SJSA1 (cell line): ENCODE measurements around the gene PRIMA1. TPM values are rescaled to one million over a fixed set of nuclear protein-coding genes. Genes with fewer than 3 reads are reported as not detected.

Experiments
- DNase-seq, 2 experiments: peaks; one replicate each; pipeline ENCODE4 v3.0.0-alpha.2; 2015 to 2020; ENCODE audit warnings: low spot score in 2 of 2, low read depth in 1 of 2
- H3K27ac ChIP-seq: fragments of 250-450 bp; sonication (Bioruptor Pico); 2 replicates; pipeline ENCODE4 v1.5.1; 2020; ENCODE audit warnings: mild to moderate bottlenecking, moderate library complexity
- H3K27me3 ChIP-seq: fragments of 250-450 bp; sonication (Bioruptor Pico); replicated peaks from 2 replicates; pipeline ENCODE4 v1.5.1; 2020; ENCODE audit warnings: mild to moderate bottlenecking, moderate library complexity
- H3K36me3 ChIP-seq: fragments of 250-450 bp; sonication (Bioruptor Pico); 2 replicates; pipeline ENCODE4 v1.5.1; 2020; ENCODE audit warnings: mild to moderate bottlenecking
- H3K4me1 ChIP-seq: fragments of 250-450 bp; sonication (Bioruptor Pico); replicated peaks from 2 replicates; pipeline ENCODE4 v1.6.1; 2021; ENCODE audit warnings: mild to moderate bottlenecking
- H3K4me3 ChIP-seq: fragments of 250-450 bp; sonication (Bioruptor Pico); 2 replicates; pipeline ENCODE4 v1.5.1; 2020; ENCODE audit warnings: mild to moderate bottlenecking
- H3K9me3 ChIP-seq: fragments of 250-450 bp; sonication (Bioruptor Pico); replicated peaks from 2 replicates; pipeline ENCODE4 v1.5.1; 2020; ENCODE audit warnings: mild to moderate bottlenecking
- total RNA-seq: library from RNA; depleted of rRNA; stranded (reverse); fragments of >200 nt; shearing (Covaris generic); gene quantifications from 2 replicates; pipeline ENCODE4 v1.2.3, GENCODE V29; 2014; rRNA removed

Gene PRIMA1
- total RNA-seq, 1 experiment from 2014 or later: not detected

- H3K4me1 ChIP-seq: no peaks in the 10 kb centered on the region
- H3K36me3 ChIP-seq: no peaks in the 10 kb centered on the region
Measured at GRCh38 chr14:93669632-93670031, 118.7 kb downstream of the PRIMA1 start.

More at GRCh38 chr14:93669632-93670031, 118.7 kb downstream of the PRIMA1 start:
- H3K27ac ChIP-seq: no peak overlapping the region
- H3K27me3 ChIP-seq: no peaks in the 10 kb centered on the region
- H3K9me3 ChIP-seq: no peaks in the 10 kb centered on the region
- DNase-seq: no peak
- no peak overlapping the region for H3K4me3 ChIP-seq

Other genes starting within 250 kb of the PRIMA1 start
- not detected in 2 replicates for gene FAM181A, start 138.9 kb upstream of the PRIMA1 start, total RNA-seq
- gene ASB2, start 188.1 kb upstream of the PRIMA1 start, total RNA-seq: 14.9 and 22.0 TPM in 2 replicates
- not detected in 2 replicates for gene CCDC197, start 208.8 kb upstream of the PRIMA1 start, total RNA-seq
- gene OTUB2, start 237.9 kb upstream of the PRIMA1 start, total RNA-seq: 0.81 and 1.3 TPM in 2 replicates